HCT116 (cell line): ENCODE measurements around the gene H6PD.

Experiments
- CEBPB ChIP-seq: IDR thresholded peaks from 2 replicates; pipeline ENCODE4 v1.6.1; 2012; ENCODE audit warnings: low read depth
- EZH2 ChIP-seq: fragments of 200-600 bp; sonication (generic); IDR thresholded peaks from 2 replicates; pipeline ENCODE4 v1.6.1; 2017; ENCODE audit warnings: antibody characterized with exemption, mixed run types
- EZH2phosphoT487 ChIP-seq: fragments of 200-600 bp; IDR thresholded peaks from 2 replicates; pipeline ENCODE4 v1.6.1; 2018; ENCODE audit warnings: antibody characterized with exemption, borderline replicate concordance
- POLR2A ChIP-seq: IDR thresholded peaks from 2 replicates; pipeline ENCODE4 v1.7.0; 2011; ENCODE audit warnings: borderline replicate concordance; ENCODE audit not compliant: insufficient read depth, insufficient read length; ENCODE audit errors: extremely low read depth
- POLR2AphosphoS5 ChIP-seq: IDR thresholded peaks from 2 replicates; pipeline ENCODE4 v1.6.1; 2011; ENCODE audit warnings: mild to moderate bottlenecking, low read depth, low read length, moderate library complexity
- RAD21 ChIP-seq: IDR thresholded peaks from 2 replicates; pipeline ENCODE4 v1.6.1; 2012; ENCODE audit warnings: low read depth, mild to moderate bottlenecking
- SIN3A ChIP-seq: IDR thresholded peaks from 2 replicates; pipeline ENCODE4 v1.6.1; 2012; ENCODE audit warnings: low read depth
- SRF ChIP-seq: IDR thresholded peaks from 2 replicates; pipeline ENCODE4 v1.6.1; 2012; ENCODE audit warnings: low read depth
- YY1 ChIP-seq: IDR thresholded peaks from 2 replicates; pipeline ENCODE4 v1.6.1; 2011; ENCODE audit warnings: low read length, low read depth, moderate library complexity, mild to moderate bottlenecking; ENCODE audit not compliant: insufficient replicate concordance; ENCODE audit errors: extremely low read depth
- TF ChIP-seq, protein P1 (sequence below), 3 experiments: fragments of 200-600 bp in 1 of 3; sonication (generic) in 1 of 3; IDR thresholded peaks in 2 of 3; conservative IDR thresholded peaks in 1 of 3; 2 replicates each; pipeline ENCODE4 v1.5.1; 2012 to 2017; ENCODE audit warnings: low read depth in 2 of 3, low read length in 2 of 3, antibody characterized with exemption in 1 of 3, borderline replicate concordance in 1 of 3, control low read depth in 1 of 3, mild to moderate bottlenecking in 1 of 3, mixed read lengths in 1 of 3, mixed run types in 1 of 3, moderate library complexity in 1 of 3; ENCODE audit not compliant: insufficient read depth in 1 of 3
- TF ChIP-seq, protein P2 (sequence below): IDR thresholded peaks from 2 replicates; pipeline ENCODE4 v1.6.1; 2011; ENCODE audit warnings: mild to moderate bottlenecking, low read length, moderate library complexity; ENCODE audit not compliant: insufficient replicate concordance; ENCODE audit errors: extremely low read depth
- TF ChIP-seq, protein P3 (sequence below): IDR thresholded peaks from 2 replicates; pipeline ENCODE4 v1.6.1; 2012

DNA sequence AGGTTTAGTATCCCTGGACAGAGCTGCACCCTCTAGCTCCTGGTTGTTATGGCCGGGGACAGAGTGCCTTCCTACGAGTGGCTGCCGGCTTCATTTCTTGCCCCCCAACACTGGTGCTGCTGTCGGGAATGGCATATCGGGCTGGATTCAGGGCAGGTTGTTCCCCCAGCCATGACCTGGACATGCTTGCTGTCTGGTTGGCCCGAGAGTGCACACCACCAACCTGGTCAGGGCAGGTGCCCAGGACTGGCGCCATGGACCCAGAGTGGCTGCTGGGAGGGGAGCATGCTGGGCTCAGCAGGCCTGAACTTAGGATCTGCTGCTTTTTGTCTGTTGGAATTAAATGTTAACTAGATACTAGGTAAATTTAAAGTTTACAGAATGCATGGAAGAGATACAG, 21.8 kb downstream of the H6PD start:
- TF ChIP-seq, protein P1, sequence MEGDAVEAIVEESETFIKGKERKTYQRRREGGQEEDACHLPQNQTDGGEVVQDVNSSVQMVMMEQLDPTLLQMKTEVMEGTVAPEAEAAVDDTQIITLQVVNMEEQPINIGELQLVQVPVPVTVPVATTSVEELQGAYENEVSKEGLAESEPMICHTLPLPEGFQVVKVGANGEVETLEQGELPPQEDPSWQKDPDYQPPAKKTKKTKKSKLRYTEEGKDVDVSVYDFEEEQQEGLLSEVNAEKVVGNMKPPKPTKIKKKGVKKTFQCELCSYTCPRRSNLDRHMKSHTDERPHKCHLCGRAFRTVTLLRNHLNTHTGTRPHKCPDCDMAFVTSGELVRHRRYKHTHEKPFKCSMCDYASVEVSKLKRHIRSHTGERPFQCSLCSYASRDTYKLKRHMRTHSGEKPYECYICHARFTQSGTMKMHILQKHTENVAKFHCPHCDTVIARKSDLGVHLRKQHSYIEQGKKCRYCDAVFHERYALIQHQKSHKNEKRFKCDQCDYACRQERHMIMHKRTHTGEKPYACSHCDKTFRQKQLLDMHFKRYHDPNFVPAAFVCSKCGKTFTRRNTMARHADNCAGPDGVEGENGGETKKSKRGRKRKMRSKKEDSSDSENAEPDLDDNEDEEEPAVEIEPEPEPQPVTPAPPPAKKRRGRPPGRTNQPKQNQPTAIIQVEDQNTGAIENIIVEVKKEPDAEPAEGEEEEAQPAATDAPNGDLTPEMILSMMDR (IDR thresholded peaks at IDR 0.05 in 2 of 3, conservative IDR thresholded peaks at IDR 0.05 in 1 of 3; ENCODE audit: borderline replicate concordance in 1 of 3, insufficient read depth in 1 of 3, low read depth in 2 of 3, low read length in 2 of 3) = no peak
- TF ChIP-seq EZH2 = no peak
- TF ChIP-seq, protein P2, sequence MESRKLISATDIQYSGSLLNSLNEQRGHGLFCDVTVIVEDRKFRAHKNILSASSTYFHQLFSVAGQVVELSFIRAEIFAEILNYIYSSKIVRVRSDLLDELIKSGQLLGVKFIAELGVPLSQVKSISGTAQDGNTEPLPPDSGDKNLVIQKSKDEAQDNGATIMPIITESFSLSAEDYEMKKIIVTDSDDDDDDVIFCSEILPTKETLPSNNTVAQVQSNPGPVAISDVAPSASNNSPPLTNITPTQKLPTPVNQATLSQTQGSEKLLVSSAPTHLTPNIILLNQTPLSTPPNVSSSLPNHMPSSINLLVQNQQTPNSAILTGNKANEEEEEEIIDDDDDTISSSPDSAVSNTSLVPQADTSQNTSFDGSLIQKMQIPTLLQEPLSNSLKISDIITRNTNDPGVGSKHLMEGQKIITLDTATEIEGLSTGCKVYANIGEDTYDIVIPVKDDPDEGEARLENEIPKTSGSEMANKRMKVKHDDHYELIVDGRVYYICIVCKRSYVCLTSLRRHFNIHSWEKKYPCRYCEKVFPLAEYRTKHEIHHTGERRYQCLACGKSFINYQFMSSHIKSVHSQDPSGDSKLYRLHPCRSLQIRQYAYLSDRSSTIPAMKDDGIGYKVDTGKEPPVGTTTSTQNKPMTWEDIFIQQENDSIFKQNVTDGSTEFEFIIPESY = no peak
- no peak for TF ChIP-seq YY1
- no peak for TF ChIP-seq CEBPB
- TF ChIP-seq POLR2A = no peak
- TF ChIP-seq RAD21 = no peak
- TF ChIP-seq, protein P3, sequence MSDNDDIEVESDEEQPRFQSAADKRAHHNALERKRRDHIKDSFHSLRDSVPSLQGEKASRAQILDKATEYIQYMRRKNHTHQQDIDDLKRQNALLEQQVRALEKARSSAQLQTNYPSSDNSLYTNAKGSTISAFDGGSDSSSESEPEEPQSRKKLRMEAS = no peak
- TF ChIP-seq POLR2AphosphoS5 = no peak
- no peak for TF ChIP-seq SIN3A
- TF ChIP-seq EZH2phosphoT487 = no peak
- TF ChIP-seq SRF = no peak
